GM19193 (cell line): Measurements from ENCODE around the gene CCNY.

Experiments used
- POLR2A ChIP-seq: IDR thresholded peaks from 4 replicates; pipeline ENCODE4 v1.6.1; 2011; ENCODE audit not compliant: insufficient read depth, insufficient read length; ENCODE audit errors: extremely low read depth

CCNY gene

GRCh38 chr10:35336084-35336831, at the start of gene CCNY:
CCNY (plus strand) TSS chr10:35336509; CDS start chr10:35337054, 545 bp downstream.
- peak; percentile 72 for TF ChIP-seq POLR2A

DNA sequence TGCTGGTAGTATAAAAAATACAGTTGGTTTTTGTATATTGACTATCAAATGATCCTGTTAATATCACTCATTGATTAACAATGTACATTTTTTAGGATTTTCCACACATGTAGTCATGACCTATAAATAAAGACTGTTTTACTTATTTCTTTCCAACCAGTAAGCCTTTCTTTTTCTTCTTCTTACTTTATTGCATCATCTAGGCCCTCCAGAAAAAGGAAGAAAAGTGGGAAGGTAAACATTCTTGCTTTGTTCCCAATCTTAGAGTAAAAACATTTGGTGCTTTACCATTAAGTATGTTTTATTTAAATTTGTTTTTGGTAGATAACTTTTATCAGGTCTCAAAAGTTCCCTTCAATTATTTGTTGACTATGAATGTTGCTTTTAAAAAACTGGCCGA, 47.1 kb upstream of the CCNY start:
- TF ChIP-seq POLR2A, result no peak

DNA sequence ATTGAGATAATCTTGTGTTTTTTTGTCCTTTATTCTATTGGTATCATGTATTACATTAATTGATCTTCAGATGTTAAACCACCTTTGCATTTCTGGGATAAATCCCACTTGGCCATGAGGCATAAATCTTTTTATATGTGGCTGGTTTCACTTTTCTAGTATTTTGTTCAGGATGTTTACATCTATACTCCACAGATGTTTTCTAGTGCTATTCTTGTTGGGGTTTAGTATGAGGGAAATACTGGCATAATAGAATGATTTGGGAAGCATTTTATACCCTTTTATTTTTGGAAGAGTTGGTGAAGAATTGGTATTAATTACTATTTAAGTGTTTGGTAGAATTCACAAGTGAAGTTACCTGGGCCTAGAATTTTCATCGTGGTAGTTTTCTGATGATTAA, 41.8 kb upstream of the CCNY start:
- TF ChIP-seq POLR2A, result no peak

DNA sequence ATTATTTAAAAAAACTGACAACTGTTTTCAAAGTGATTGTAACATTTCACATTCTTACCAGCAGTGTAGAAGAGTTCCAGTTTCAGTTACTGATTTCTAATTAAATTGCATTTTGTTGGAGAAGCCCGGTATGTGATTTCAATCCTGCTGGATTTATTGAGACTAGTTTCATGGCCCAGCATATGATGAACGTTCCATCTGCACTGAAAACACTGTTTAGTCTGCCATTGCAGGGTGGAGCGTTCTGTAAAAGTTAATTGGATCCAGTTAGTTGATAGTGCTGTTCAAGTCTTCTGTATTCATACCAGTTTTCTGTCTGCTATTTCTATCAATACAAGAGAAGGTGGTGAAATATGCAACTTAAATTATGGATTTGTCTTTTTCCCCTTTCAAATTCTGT, 37.3 kb upstream of the CCNY start:
- TF ChIP-seq POLR2A, result no peak

- no peak for TF ChIP-seq POLR2A
Observed at GRCh38 chr10:35300063-35300699, 36.1 kb upstream of the CCNY start.

DNA sequence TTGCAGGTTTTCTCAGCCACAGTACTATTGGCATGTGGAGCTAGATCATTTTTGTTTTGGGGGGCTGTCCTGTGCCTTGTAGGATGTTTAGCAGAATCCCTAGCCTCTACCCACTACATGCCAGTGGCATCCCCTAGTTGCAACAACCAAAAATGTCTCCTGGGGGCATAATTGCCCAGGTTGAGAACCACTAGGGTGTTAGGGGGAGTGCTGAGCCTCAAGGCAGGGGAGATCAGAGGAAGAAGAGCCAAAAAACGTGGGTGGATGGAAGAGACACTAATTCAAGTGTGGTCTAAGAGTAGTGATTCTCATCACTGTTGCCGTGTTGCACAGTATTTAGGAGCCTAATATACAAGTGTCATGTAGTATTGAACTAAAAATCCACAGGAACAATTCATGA, 31.7 kb upstream of the CCNY start:
- no peak for TF ChIP-seq POLR2A

DNA sequence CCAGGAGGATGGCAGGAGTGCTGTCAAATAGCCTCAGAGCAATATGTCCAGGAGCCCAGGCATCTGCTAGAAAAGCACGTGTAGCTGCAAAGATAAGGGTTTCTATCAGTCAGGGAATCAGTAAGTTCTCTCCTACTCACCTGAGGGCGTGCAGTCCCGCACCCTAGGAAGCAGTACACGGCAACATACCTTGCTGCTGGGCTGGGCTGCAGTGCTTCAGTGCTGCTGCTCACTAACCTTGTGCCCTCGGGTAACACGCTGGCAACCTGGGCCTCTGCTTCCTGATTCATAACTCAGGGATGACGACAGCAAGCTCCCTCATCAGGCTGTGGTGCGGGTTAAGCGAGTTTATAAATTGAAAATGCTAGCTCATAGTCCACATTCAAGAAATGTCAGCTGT, 29.5 kb upstream of the CCNY start:
- TF ChIP-seq POLR2A, result no peak

DNA sequence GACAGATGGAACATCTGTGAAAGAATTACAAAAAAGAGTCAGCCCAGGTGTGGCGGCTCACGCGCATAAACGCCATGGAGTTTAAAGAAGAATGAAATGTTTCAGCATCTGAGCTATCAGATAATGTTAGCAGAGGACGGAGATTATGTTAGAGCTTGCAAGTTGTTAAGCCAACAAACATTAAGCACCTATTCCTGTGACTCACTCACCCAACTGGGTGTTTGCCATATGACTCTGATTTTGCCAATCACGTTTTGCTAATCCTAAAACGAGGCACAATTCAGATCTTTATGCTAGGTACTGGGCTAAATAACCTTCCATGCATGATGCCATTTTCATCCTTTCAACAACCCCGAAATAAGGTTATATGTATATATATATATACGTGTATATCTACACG, 29.0 kb upstream of the CCNY start:
- no peak for TF ChIP-seq POLR2A

GRCh38 chr10:35308809-35309208, 27.5 kb upstream of the CCNY start:
- TF ChIP-seq POLR2A, result no peak

DNA sequence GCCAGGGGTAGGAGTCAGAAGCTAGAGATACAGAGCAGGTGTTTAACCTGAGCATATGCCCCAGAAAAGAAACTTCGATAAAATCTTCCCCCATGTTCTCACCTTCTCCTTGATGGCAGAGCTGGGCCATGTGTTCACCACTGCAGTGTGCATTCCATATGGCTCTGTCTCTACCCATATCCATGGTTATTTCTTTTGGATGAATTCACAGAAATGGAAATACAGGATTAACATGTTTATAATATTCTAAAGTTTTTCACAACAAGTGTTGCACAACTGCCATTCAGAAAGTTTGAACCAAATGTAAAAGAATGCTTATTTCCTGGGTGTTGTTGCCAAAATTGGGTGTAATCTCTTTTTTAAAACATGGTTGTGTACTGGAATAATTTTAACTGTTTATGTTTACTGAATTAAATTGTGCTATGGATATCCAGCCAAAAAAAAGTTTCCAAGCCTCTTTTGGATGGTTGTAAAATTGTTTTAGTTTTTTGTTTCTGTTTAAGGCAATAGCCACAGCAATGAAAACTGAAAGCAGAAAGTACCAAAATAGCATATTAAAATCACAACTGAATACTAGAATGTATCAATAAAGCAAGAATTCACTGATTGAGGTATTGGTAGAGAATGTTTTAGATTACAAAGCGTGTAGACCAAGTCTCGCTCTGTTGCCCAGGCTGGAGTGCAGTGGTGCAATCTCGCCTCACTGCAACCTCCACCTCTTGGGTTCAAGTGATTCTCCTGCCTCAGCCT, 19.9 kb upstream of the CCNY start:
- no peak for TF ChIP-seq POLR2A

GRCh38 chr10:35318551-35318950, 17.8 kb upstream of the CCNY start:
- no peak for TF ChIP-seq POLR2A

DNA sequence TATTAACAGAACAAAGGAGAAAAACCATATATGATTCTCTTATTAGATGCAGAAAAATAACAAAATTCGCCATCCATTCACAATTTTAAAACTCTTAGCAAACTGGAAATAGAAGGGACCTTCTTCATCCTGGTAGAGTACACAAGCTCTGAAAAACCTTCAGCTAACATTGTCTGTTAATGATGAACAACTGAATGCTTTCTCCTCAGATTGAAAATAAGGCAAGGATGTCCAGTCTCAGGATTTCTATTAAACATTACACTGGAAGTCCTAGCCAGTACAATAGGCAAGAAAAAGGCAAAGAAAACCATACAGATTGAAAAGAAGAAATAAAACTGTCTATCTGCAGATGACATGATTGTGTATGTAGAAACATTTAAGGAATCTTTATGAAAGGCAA, 16.0 kb upstream of the CCNY start:
- no peak for TF ChIP-seq POLR2A

- TF ChIP-seq POLR2A, result no peak
Observed at GRCh38 chr10:35322636-35323035, 13.7 kb upstream of the CCNY start.

GRCh38 chr10:35324196-35324595, 12.1 kb upstream of the CCNY start:
- TF ChIP-seq POLR2A, result no peak

DNA sequence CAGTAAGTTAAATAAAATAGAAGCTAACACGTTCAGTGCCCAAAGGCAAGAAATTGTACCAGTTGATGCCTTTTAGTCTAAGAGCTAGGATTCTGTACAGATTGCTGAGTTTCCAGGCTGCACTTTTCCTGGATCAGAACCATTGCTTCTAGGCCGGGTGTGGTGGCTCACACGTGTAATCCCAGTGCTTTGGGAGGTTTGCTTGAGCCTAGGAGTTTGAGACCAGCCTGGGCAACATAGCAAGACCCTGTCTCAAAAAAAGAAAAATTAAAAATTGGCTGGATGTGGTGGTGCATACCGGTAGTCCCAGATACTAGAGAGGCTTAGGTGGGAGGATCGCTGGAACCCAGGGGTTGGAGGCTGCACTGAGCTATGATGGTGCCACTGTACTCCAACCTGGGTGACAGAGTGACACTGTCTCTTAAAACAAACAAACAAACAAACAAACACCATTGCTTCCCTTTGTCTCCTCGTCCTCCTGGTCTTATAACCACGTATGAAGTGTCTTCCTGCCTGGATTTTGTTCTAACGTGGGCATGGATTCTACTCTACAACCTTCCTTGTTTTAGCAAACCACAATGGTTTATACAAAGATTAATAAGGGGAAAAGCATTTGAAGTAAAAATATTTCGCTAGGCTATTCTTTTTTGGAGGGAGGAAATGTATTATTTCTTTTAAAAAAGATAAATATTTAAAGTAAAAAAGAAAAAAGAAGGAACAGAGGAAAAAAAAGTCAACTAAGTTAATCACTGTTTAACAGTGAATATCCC, 9.7 kb upstream of the CCNY start:
- TF ChIP-seq POLR2A, result no peak

GRCh38 chr10:35327790-35328403, 8.4 kb upstream of the CCNY start:
- no peak for TF ChIP-seq POLR2A
